ENCODE measurements around the gene CCL28.

DNA sequence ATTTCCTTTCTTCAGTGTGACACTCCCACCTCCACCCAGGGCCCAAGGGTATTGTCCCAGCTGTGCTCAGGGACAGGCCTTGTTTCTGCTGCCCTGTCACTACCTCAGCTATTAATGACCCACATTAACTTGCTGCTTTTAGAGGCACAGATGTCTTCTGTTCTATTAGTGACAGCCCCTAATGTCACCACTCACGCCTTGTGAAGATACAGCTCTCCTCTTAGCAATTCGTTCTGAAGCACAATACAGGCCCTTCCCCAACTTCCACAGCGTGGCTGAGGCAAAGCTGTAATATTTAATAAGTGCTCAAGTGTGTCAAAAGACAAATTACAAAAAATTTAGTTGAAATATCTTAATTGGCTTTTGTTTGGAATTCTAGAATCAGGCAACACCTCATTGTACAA lies 54.3 kb downstream of the CCL28 start:
- TF ChIP-seq, protein P1, sequence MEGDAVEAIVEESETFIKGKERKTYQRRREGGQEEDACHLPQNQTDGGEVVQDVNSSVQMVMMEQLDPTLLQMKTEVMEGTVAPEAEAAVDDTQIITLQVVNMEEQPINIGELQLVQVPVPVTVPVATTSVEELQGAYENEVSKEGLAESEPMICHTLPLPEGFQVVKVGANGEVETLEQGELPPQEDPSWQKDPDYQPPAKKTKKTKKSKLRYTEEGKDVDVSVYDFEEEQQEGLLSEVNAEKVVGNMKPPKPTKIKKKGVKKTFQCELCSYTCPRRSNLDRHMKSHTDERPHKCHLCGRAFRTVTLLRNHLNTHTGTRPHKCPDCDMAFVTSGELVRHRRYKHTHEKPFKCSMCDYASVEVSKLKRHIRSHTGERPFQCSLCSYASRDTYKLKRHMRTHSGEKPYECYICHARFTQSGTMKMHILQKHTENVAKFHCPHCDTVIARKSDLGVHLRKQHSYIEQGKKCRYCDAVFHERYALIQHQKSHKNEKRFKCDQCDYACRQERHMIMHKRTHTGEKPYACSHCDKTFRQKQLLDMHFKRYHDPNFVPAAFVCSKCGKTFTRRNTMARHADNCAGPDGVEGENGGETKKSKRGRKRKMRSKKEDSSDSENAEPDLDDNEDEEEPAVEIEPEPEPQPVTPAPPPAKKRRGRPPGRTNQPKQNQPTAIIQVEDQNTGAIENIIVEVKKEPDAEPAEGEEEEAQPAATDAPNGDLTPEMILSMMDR (IDR thresholded peaks at IDR 0.05): no peak
- no peak for TF ChIP-seq EZH2 (IDR thresholded peaks at IDR 0.05)

Data from neural progenitor cell (in vitro differentiated cells).